ENCODE data around the gene USHBP1. TPM values are rescaled to one million over a fixed set of nuclear protein-coding genes. Genes with fewer than 3 reads are reported as not detected.

The USHBP1 gene
- total and polyA plus RNA-seq, 2 of the 13 experiments (the other 11 are each of a cell fraction or from before 2014, with no cell fraction given): 0.15 to 1.5 TPM

GRCh38 chr19:17305517-17306284 lies 41.2 kb upstream of the USHBP1 start, which contains the start of gene MRPL34 (continued):
- peak; percentile 24; the same call in 1 of the 2 replicates for TF ChIP-seq THAP7 (CRISPR knock-in tag; IDR thresholded peaks at IDR 0.05)
- TF ChIP-seq ASH2L (IDR thresholded peaks at IDR 0.05; ENCODE audit: insufficient read length, low read depth, low read length): peak; percentile 61
- TF ChIP-seq SP1 (IDR thresholded peaks at IDR 0.05): no peak
- TF ChIP-seq SP1 (CRISPR knock-in tag; IDR thresholded peaks at IDR 0.05): no peak; the same call in 1 of the 2 replicates
- TF ChIP-seq HNRNPH1 (optimal IDR thresholded peaks at IDR 0.05; ENCODE audit: low read depth, low read length): no peak
- TF ChIP-seq JARID2 (CRISPR knock-in tag; IDR thresholded peaks at IDR 0.05; ENCODE audit: insufficient replicate concordance): peak; percentile 49
- peak; percentile 78; the same call in 1 of the 2 replicates for TF ChIP-seq MXD1 (CRISPR knock-in tag; IDR thresholded peaks at IDR 0.05)
- TF ChIP-seq ARHGAP35 (CRISPR knock-in tag; IDR thresholded peaks at IDR 0.05; ENCODE audit: borderline replicate concordance): no peak
- no peak for TF ChIP-seq JDP2 (CRISPR knock-in tag; IDR thresholded peaks at IDR 0.05; ENCODE audit: borderline replicate concordance)
- peak; percentile 80 for TF ChIP-seq AGO2 (optimal IDR thresholded peaks at IDR 0.05; ENCODE audit: low read depth, low read length)
- TF ChIP-seq SRSF9 (IDR thresholded peaks at IDR 0.05; ENCODE audit: borderline replicate concordance, insufficient read depth, low read depth, low read length, poor library complexity, severe bottlenecking): no peak
- no peak for TF ChIP-seq SMAD9 (CRISPR knock-in tag; IDR thresholded peaks at IDR 0.05)
- no peak; the same call in 1 of the 2 replicates for TF ChIP-seq ARID5B (CRISPR knock-in tag; IDR thresholded peaks at IDR 0.05)
- TF ChIP-seq HOXA5 (CRISPR knock-in tag; IDR thresholded peaks at IDR 0.05): peak; percentile 33; the same call in 1 of the 2 replicates
- no peak for TF ChIP-seq CSRNP2 (CRISPR knock-in tag; conservative IDR thresholded peaks at IDR 0.05; ENCODE audit: low read depth)
- TF ChIP-seq GMEB1 (CRISPR knock-in tag; IDR thresholded peaks at IDR 0.05; ENCODE audit: borderline replicate concordance): peak; percentile 59; the same call in 1 of the 2 replicates
- no peak for TF ChIP-seq ZNF569 (CRISPR knock-in tag; IDR thresholded peaks at IDR 0.05; ENCODE audit: borderline replicate concordance)
- no peak for TF ChIP-seq CCAR2 (optimal IDR thresholded peaks at IDR 0.05; ENCODE audit: low read depth, low read length)

Measured in HepG2 (cell line).